ENCODE data around the gene CRYM.

GRCh38 chr16:21263640-21264570 is 14.2 kb downstream of the CRYM start:
- TF ChIP-seq CTCF (IDR thresholded peaks at IDR 0.05; ENCODE audit: extremely low read depth in 1 of 2, insufficient read depth in 1 of 2, low read depth in 1 of 2, low read length in 2 of 2) = no peak
- TF ChIP-seq POLR2A (IDR thresholded peaks at IDR 0.05; ENCODE audit: low read depth, low read length) = no peak

Measured in endothelial cell of umbilical vein (primary cell).